PC-3 (cell line): ENCODE data around the gene TECTA.

Source experiments
- EZH2 ChIP-seq: fragments of 300-600 bp; sonication (generic); IDR thresholded peaks from one replicate; pipeline ENCODE4 v1.6.1; 2017; ENCODE audit warnings: antibody characterized with exemption, mild to moderate bottlenecking, low read length; ENCODE audit not compliant: unreplicated experiment
- TF ChIP-seq, protein P1 (sequence below): fragments of 300-600 bp; sonication (generic); conservative IDR thresholded peaks from 2 replicates; pipeline ENCODE4 v1.5.1; 2017; ENCODE audit warnings: antibody characterized with exemption, low read depth, mild to moderate bottlenecking, low read length

DNA sequence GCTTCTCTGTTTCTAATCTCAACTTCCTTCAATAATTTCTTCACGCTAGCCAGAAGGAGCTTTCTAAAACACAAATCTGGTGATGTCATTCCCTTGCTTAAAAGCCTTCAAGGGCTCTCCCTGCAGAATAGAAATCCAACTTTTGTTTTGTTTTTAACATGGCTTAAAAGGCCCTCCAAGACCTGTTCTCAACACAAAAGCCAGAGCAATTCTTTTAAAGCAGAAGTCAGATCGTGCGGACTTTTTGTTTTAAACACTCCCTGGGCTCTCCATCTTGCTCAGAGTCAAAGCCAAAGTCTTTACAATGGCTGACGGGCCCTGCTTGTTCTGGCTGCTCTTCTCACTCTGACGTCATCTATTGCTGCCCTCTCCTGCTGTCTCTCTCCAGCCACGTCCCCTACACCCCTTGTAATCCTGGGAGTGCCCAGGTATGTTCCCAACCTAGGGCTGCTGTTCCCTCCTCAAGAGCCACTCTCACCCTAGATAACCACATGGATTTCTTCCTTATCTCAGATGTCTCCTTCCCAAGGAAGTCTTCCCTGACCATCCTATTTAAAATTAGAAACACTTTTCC is 22.5 kb downstream of the TECTA start:
- TF ChIP-seq, protein P1, sequence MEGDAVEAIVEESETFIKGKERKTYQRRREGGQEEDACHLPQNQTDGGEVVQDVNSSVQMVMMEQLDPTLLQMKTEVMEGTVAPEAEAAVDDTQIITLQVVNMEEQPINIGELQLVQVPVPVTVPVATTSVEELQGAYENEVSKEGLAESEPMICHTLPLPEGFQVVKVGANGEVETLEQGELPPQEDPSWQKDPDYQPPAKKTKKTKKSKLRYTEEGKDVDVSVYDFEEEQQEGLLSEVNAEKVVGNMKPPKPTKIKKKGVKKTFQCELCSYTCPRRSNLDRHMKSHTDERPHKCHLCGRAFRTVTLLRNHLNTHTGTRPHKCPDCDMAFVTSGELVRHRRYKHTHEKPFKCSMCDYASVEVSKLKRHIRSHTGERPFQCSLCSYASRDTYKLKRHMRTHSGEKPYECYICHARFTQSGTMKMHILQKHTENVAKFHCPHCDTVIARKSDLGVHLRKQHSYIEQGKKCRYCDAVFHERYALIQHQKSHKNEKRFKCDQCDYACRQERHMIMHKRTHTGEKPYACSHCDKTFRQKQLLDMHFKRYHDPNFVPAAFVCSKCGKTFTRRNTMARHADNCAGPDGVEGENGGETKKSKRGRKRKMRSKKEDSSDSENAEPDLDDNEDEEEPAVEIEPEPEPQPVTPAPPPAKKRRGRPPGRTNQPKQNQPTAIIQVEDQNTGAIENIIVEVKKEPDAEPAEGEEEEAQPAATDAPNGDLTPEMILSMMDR: no peak
- TF ChIP-seq EZH2: no peak
